ENCODE data around the gene SUSD2. TPM values are rescaled to one million over a fixed set of nuclear protein-coding genes. Genes with fewer than 3 reads are reported as not detected.
"Not testable (repeated sequence)": the region's sequence is repeated elsewhere in the genome, so short reads cannot be mapped to it uniquely, and the experiment has no call there.

SUSD2 gene
- polyA plus RNA-seq, 2 donors: 0.73 to 1.4 TPM

- Histone ChIP-seq H3K4me3 (ENCODE audit: low read depth in 1 of 2, low read length in 2 of 2) (no peak overlapping the region), H3K27me3 (ENCODE audit: control insufficient read depth in 1 of 2, insufficient read depth in 2 of 2, low read length in 2 of 2) (no peaks in the 10 kb centered on the region), H3K27ac (ENCODE audit: low read depth in 2 of 2, low read length in 1 of 2) (no peak overlapping the region), H3K36me3 (ENCODE audit: control insufficient read depth in 2 of 2, insufficient read depth in 2 of 2, low read length in 1 of 2) (no peaks in the 10 kb centered on the region), H3K9me3 (ENCODE audit: control insufficient read depth in 2 of 2, insufficient read depth in 1 of 2, low read depth in 1 of 2, low read length in 1 of 2) (no peaks in the 10 kb centered on the region), H3K4me1 (ENCODE audit: control insufficient read depth in 2 of 2, insufficient read depth in 2 of 2, low read length in 1 of 2) (no peaks in the 10 kb centered on the region)
- WGBS, 2 donors: 82 to 88% methylated on average over 4 of the region's 4 CpGs
Measured at GRCh38 chr22:24235315-24235714, 54.0 kb downstream of the SUSD2 start.

- Histone ChIP-seq H3K9me3 (ENCODE audit: control insufficient read depth in 2 of 2, insufficient read depth in 1 of 2, low read depth in 1 of 2, low read length in 1 of 2) (no peaks in the 10 kb centered on the region), H3K4me1 (ENCODE audit: control insufficient read depth in 2 of 2, insufficient read depth in 2 of 2, low read length in 1 of 2) (no peaks in the 10 kb centered on the region), H3K4me3 (ENCODE audit: low read depth in 1 of 2, low read length in 2 of 2) (no peak overlapping the region), H3K36me3 (ENCODE audit: control insufficient read depth in 2 of 2, insufficient read depth in 2 of 2, low read length in 1 of 2) (no peaks in the 10 kb centered on the region), H3K27me3 (ENCODE audit: control insufficient read depth in 1 of 2, insufficient read depth in 2 of 2, low read length in 2 of 2) (no peaks in the 10 kb centered on the region), H3K27ac (ENCODE audit: low read depth in 2 of 2, low read length in 1 of 2) (no peak overlapping the region)
- WGBS, 2 donors: 75 to 82% methylated on average over 4 of the region's 4 CpGs
Measured at GRCh38 chr22:24236656-24237055, 55.4 kb downstream of the SUSD2 start.

GRCh38 chr22:24238101-24238694 is 56.9 kb downstream of the SUSD2 start:
- H3K36me3 ChIP-seq (ENCODE audit: control insufficient read depth in 2 of 2, insufficient read depth in 2 of 2, low read length in 1 of 2); H3K27me3 ChIP-seq (ENCODE audit: control insufficient read depth in 1 of 2, insufficient read depth in 2 of 2, low read length in 2 of 2); H3K4me1 ChIP-seq (ENCODE audit: control insufficient read depth in 2 of 2, insufficient read depth in 2 of 2, low read length in 1 of 2); H3K9me3 ChIP-seq (ENCODE audit: control insufficient read depth in 2 of 2, insufficient read depth in 1 of 2, low read depth in 1 of 2, low read length in 1 of 2); H3K27ac ChIP-seq (ENCODE audit: low read depth in 2 of 2, low read length in 1 of 2); H3K4me3 ChIP-seq (ENCODE audit: low read depth in 1 of 2, low read length in 2 of 2): not testable (repeated sequence)
- WGBS, 2 donors: 81 to 89% methylated on average over 13 of the region's 13 CpGs

Other genes with a start within 250 kb of the SUSD2 start
- 10 to 100 TPM in 1 of 2 donors, 1 to 10 TPM in 1; 2.8 to 74.1 TPM for gene GSTT2B, start 220.3 kb upstream of the SUSD2 start, polyA plus RNA-seq
- gene DDTL, start 214.6 kb upstream of the SUSD2 start, polyA plus RNA-seq: 1 to 10 TPM; 1.4 TPM
- gene DDT, start 207.0 kb upstream of the SUSD2 start, polyA plus RNA-seq: 100 to 1,000 TPM; 165 to 213 TPM
- under 1 TPM; 0.11 to 0.92 TPM for gene GSTT2, start 201.4 kb upstream of the SUSD2 start, polyA plus RNA-seq
- gene GSTT4, start 176.0 kb upstream of the SUSD2 start, polyA plus RNA-seq: not detected
- gene CABIN1, start 170.2 kb upstream of the SUSD2 start, polyA plus RNA-seq: 10 to 100 TPM; 15.2 to 26.3 TPM
- 1 to 10 TPM; 4.7 to 7.1 TPM for gene GGT5, start 63.6 kb downstream of the SUSD2 start, polyA plus RNA-seq
- gene SPECC1L, start 89.3 kb downstream of the SUSD2 start, polyA plus RNA-seq: 10 to 100 TPM; 11.0 to 11.4 TPM
- gene ADORA2A, start 246.1 kb downstream of the SUSD2 start, polyA plus RNA-seq: under 1 TPM; 0.72 to 0.92 TPM